Adrenal gland (tissue), 5 donors: Measurements from ENCODE around the gene FNBP1.

Experiments
- POLR2A ChIP-seq, 2 donors: fragments of 450-650 bp; IDR thresholded peaks; one replicate each; pipeline ENCODE4 v1.6.1; 2017; ENCODE audit warnings: antibody characterized with exemption in 2 of 2, mild to moderate bottlenecking in 2 of 2, moderate library complexity in 1 of 2
- TF ChIP-seq, protein P1 (sequence below), 6 experiments: fragments of 450-650 bp in 4 of 6; fragments of 200-600 bp in 2 of 6; sonication (generic) in 1 of 6; IDR thresholded peaks; 1 replicate in 5 of 6; 2 replicates in 1 of 6; pipeline versions ENCODE4 v1.5.1 to v1.8.0; 2016 to 2021; ENCODE audit warnings: antibody characterized with exemption in 6 of 6, mild to moderate bottlenecking in 2 of 6, moderate library complexity in 1 of 6
- donor health status: DM: no; HTN: no; CAD: no.

DNA sequence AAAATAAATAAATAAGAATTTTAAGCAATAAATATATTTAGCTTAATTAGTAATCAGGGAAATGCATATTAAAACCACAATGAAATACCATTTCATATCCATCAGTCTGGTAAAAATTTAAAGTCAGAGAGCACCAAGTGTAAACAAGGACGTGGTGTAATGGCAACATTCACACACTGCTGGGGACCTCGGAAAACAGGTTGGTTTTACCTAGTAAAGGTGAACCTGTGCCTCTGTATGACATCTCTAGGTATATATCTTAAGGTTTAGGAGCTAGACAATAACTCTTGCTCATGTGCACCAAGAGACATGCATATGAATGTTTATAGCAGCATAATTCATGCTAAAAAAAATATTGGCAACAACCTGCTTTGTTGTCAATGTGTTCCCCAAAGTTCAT, 29.7 kb downstream of the FNBP1 start:
- TF ChIP-seq, protein P1, sequence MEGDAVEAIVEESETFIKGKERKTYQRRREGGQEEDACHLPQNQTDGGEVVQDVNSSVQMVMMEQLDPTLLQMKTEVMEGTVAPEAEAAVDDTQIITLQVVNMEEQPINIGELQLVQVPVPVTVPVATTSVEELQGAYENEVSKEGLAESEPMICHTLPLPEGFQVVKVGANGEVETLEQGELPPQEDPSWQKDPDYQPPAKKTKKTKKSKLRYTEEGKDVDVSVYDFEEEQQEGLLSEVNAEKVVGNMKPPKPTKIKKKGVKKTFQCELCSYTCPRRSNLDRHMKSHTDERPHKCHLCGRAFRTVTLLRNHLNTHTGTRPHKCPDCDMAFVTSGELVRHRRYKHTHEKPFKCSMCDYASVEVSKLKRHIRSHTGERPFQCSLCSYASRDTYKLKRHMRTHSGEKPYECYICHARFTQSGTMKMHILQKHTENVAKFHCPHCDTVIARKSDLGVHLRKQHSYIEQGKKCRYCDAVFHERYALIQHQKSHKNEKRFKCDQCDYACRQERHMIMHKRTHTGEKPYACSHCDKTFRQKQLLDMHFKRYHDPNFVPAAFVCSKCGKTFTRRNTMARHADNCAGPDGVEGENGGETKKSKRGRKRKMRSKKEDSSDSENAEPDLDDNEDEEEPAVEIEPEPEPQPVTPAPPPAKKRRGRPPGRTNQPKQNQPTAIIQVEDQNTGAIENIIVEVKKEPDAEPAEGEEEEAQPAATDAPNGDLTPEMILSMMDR (IDR thresholded peaks at IDR 0.05), result no peak
- TF ChIP-seq POLR2A (IDR thresholded peaks at IDR 0.05), result no peak
